NOMO-1 treated with dmso at 0.1 percent for 144 hours (cell line): Measurements from ENCODE around the gene ILF3.
"Not testable (repeated sequence)": the region's sequence is repeated elsewhere in the genome, so short reads cannot be mapped to it uniquely, and the experiment has no call there.

Experiments
- DNase-seq: peaks from one replicate; lab custom pipeline; 2025; ENCODE audit not compliant: unreplicated experiment; lab: John Stamatoyannopoulos, UW

The ILF3 gene

DNA sequence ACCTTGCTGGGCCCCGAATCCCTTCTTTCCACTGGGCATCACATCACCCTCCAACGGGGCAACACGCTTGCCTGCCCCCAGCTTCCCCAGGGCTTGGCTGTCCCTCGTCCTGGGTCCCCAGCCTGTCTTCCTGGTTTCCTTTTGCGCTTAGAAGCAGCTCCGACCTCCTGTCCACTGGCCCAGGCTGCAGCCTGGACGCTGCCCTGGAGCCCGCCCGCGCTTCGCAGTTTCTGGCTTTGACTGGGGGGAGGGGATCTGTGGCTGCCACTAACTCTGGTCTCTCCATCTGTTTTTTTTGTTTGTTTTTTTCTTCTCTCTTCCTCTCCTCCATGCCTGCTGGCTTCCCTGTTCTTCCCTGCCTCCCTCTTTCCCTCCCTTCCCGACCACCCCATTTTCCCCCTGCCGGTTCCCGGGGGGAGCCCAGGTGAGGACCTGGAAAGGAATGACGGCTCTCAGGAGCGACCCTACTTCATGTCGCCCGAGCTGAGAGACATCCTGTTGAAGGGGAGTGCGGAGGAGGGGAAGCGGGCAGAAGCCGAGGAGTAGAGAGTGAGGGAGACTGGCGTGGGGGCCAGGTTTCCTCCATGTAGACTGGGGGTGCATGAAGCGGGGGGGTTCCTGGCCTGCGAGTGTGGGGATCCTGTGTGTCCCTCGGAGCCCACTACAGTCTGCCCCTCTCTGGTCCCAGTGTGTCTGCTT is 11.5 kb upstream of the ILF3 start:
- no peak for DNase-seq

DNA sequence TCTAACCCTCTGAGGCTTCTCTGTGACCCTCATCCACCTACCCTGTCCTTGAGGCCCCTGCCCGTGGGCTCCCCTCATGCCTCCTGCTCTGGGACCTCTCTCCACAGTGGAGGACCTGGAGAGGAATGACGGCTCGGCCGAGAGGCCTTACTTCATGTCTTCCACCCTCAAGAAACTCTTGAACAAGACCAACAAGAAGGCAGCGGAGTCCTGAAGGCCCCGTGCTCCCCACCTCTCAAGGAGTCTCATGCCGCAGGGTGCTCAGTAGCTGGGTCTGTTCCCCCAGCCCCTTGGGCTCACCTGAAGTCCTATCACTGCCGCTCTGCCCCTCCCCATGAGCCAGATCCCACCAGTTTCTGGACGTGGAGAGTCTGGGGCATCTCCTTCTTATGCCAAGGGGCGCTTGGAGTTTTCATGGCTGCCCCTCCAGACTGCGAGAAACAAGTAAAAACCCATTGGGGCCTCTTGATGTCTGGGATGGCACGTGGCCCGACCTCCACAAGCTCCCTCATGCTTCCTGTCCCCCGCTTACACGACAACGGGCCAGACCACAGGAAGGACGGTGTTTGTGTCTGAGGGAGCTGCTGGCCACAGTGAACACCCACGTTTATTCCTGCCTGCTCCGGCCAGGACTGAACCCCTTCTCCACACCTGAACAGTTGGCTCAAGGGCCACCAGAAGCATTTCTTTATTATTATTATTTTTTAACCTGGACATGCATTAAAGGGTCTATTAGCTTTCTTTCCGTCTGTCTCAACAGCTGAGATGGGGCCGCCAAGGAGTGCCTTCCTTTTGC is 10.8 kb upstream of the ILF3 start:
- no peak for DNase-seq

GRCh38 chr19:10643968-10644259 is 10.2 kb upstream of the ILF3 start:
- DNase-seq, result no peak

DNA sequence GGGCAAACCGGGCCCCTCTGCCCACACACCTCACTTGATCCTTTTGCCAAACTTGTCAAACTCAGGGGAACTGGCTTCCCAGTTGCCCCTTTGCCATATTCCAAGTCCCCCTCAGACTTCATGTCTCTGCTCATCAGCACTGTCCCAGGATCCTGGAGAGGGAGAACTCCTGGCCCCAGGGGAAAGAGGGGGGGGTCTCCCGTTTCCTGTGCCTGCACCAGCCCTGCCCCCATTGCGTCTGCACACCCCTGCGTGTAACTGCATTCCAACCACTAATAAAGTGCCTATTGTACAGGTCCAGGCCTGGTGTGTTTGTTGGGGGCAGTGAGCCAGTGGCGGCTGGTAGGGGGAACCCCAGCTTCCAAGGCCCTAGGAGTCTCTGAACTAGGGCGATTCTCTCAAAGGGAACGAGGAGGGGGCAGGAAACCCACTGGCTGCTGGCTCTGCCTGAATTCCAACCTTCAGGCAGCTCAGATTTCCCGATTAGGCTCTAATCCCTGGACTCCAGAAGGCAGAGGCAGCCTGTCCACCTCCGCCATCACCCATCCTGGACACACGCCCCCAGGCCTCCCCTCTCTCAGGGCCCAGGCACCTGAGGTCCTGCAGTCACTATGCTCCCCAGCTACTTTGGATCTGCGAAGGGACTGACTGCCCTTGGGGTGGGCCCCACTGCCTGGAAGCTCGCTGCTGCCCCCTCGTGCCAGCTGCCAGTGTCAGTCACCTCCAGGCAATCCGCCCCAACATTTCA is 9.7 kb upstream of the ILF3 start:
- DNase-seq, result peak; percentile 48

GRCh38 chr19:10646456-10647159 is 7.5 kb upstream of the ILF3 start:
- DNase-seq, result no peak

- no peak for DNase-seq
Observed at GRCh38 chr19:10648360-10648759, 5.8 kb upstream of the ILF3 start.

- no peak for DNase-seq
Observed at GRCh38 chr19:10651851-10652250, 2.3 kb upstream of the ILF3 start.

DNA sequence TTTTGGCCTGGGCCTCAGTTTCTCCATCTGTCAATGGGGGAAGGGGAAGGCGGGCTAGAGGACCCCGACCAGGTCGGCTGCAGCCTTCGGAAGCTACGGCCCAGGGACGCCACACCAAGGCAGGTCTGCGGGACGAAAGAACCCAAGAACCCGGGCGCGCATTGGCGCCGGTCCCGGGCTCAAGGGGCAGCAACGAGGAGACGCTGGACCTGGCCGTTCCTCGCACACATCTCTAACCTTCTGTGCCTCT is 739 bp upstream of the ILF3 start:
- DNase-seq, result no peak

GRCh38 chr19:10654610-10655456 is 687 bp downstream of the ILF3 start:
- no peak for DNase-seq

DNA sequence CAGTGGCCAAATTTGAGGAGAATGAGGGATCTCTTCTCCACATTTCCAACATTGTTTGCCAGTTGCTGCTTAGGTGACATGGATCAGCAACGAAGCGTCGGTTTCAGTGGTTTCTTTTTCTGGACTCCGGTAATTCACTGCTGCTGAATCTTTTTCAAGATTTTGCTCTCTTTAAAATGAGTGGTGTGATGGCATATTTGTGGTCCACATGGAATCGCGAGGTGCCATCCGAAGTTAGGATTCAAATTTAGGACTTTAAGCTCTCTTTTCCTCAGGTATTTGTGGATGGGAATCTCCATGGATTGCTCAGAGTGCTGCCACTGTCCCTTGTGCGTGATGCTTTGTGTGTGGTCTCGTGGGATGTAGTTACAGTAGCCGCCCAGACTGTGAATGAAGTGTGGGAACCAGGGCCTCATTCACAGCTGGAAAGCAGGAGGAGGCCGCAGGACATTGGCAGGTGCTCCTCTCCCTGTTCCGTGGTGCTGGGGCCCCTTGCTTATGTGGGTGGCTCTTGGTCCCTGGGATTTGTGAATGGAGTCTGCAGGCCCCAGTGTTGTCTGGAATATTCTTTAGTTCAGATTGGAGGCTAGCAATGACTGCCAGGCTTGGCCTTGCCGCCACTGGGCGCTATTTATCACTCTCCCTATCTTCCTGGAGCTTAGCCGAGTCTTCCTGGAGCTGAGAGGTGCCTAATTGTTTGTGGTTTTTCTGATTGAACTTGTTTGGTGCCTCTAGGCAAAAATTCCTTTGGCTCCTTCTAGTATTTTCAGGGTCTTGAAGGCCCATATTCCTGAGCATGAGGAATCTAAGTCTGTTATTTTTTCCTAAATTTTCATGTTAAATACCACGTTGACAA is 1.5 kb downstream of the ILF3 start:
- no peak for DNase-seq

DNA sequence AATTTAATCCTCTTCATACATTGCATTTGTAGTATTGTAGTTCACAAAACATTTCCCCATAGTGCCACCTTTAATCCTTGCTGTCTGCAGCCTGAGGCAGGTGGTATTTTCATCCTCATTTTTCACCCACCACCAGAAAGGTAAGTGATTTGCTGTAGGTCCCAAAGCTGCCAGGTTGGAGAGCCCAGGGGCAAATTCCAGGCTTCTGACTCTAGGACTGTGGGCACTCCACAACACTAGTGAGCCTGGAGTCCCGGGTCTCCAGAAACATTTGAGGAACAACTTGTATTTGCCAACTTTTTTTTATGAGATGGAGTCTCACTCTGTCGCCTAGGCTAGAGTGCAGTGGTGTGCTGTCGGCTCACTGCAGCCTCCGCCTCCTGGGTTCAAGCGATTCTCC is 6.2 kb downstream of the ILF3 start:
- DNase-seq, result no peak

DNA sequence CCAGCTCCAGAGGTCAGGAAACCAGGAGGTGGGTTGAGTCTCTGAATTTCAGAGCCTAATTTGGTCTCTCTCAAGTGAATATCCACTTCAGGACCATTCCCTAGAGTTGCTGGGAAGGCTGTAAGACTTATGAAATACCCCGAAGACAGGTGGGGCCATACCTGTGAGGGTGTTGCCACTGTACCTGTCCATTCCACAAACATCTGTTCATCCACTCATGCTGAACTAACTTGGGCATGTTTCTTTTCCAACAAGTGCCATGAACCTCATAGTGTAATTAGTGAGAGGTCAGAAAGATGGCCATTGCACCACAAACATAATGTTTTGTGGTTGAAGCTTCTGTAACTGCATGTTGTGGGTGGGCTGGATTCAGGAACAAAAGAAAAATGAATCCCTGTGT is 7.8 kb downstream of the ILF3 start:
- DNase-seq, result no peak

DNA sequence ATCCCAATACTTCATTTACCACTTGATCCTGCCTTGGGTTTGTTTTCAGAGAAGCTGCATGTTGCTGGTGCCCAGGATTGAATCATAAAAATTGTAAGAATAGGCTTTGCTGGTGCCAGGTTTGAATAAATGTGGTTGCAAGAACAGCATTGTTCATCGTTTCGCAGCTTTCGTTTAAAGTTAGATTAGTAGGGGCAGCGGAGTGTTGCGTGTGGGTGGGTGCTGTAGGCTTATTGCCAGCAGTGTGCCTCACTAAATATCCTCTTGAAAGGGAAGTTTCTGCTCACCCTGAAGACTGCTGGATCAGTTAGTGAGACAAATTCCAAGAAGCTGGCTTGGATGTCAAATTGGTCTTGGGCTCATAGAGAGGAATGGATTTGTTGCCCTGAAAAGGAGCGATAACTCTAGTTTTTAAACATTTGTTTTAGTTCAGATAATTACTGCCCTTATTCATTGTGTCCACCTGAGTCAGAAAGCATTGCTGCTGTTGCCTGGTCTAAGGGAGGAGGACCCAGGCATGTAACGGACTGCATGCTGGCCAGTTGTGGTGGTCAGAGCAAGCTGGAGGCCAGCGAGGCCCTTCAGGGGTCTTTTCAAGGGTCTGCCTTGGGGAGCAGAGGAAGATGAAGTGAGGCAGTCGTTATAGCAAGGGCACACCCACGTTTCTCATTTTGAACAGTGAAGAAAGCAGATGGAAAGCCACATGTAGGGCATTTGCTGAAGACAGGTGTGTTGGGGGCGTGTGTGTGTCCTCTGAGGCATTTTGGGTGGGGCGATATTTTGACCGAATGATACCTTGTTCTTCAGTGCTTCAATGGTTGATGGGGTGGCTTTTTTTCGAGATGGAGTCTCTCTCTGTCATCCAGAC is 8.5 kb downstream of the ILF3 start:
- no peak for DNase-seq

GRCh38 chr19:10663252-10663563 is 9.1 kb downstream of the ILF3 start:
- not testable (repeated sequence) for DNase-seq

GRCh38 chr19:10667867-10668266 is 13.7 kb downstream of the ILF3 start:
- no peak for DNase-seq

DNA sequence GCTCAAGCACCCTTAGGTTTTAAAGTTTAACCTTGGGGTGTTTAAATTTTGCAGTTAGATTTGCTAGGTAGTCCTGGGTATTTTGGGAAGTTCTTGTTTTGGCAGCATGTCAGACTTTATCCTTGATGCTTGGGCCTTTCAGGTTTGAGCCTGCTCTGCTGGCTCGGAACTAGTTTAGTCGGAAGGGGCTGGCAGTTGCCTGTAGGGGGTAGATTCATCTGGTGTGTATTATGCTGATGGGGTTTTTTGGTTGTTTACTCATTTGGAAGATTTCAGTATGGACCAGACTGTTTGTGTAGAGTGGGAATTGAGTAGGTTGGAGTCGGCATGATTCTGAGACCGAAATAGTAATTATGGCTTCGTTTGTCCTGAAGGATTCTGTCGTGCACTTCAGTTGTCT is 15.1 kb downstream of the ILF3 start:
- no peak for DNase-seq

GRCh38 chr19:10670182-10670581 is 16.0 kb downstream of the ILF3 start:
- no peak for DNase-seq

- no peak for DNase-seq
Observed at GRCh38 chr19:10670876-10671804, 17.0 kb downstream of the ILF3 start.
